IPS-18c (cell line): ENCODE data around the gene NFKBIL1.
"Not testable (repeated sequence)": the region's sequence is repeated elsewhere in the genome, so short reads cannot be mapped to it uniquely, and the experiment has no call there.

ENCODE experiments used
- H3K4me3 ChIP-seq: 2 replicates; pipeline ENCODE4 v1.7.0; 2013; ENCODE audit warnings: low read depth, mild to moderate bottlenecking, low read length, moderate library complexity; ENCODE audit not compliant: insufficient read depth
- H3K9me3 ChIP-seq: one replicate; pipeline ENCODE4 v1.6.1; 2013; ENCODE audit warnings: mild to moderate bottlenecking, low read length, moderate library complexity; ENCODE audit not compliant: control insufficient read depth, insufficient read depth

The NFKBIL1 gene

GRCh38 chr6:31551371-31551770 is 4.0 kb downstream of the NFKBIL1 start:
- H3K4me3 ChIP-seq, H3K9me3 ChIP-seq: not testable (repeated sequence)

GRCh38 chr6:31556307-31556706 is 8.9 kb downstream of the NFKBIL1 start:
- Histone ChIP-seq H3K4me3 (no peak overlapping the region), H3K9me3 (no peaks in the 10 kb centered on the region)

GRCh38 chr6:31557443-31558317 is 10.3 kb downstream of the NFKBIL1 start:
- H3K9me3 ChIP-seq, result no peaks in the 10 kb centered on the region
- H3K4me3 ChIP-seq, result no peak overlapping the region

GRCh38 chr6:31558318-31558625 is 10.9 kb downstream of the NFKBIL1 start:
- Histone ChIP-seq H3K4me3 (no peak overlapping the region), H3K9me3 (no peaks in the 10 kb centered on the region)

GRCh38 chr6:31558631-31559500 is 11.5 kb downstream of the NFKBIL1 start:
- no peaks in the 10 kb centered on the region for H3K9me3 ChIP-seq
- no peak overlapping the region for H3K4me3 ChIP-seq

GRCh38 chr6:31559606-31559957 is 12.2 kb downstream of the NFKBIL1 start:
- H3K4me3 ChIP-seq, result no peak overlapping the region
- no peaks in the 10 kb centered on the region for H3K9me3 ChIP-seq

GRCh38 chr6:31559958-31560696 is 12.7 kb downstream of the NFKBIL1 start:
- H3K9me3 ChIP-seq, result no peaks in the 10 kb centered on the region
- no peak overlapping the region for H3K4me3 ChIP-seq

GRCh38 chr6:31560697-31561058 is 13.3 kb downstream of the NFKBIL1 start:
- Histone ChIP-seq H3K4me3 (no peak overlapping the region), H3K9me3 (no peaks in the 10 kb centered on the region)

GRCh38 chr6:31567531-31568370 is 20.3 kb downstream of the NFKBIL1 start:
- H3K9me3 ChIP-seq, result no peaks in the 10 kb centered on the region
- H3K4me3 ChIP-seq, result no peak overlapping the region

- H3K4me3 ChIP-seq, result no peak overlapping the region
- no peaks in the 10 kb centered on the region for H3K9me3 ChIP-seq
Observed at GRCh38 chr6:31568537-31568961, 21.1 kb downstream of the NFKBIL1 start.

GRCh38 chr6:31569861-31570536 is 22.6 kb downstream of the NFKBIL1 start:
- no peak overlapping the region for H3K4me3 ChIP-seq
- H3K9me3 ChIP-seq, result no peaks in the 10 kb centered on the region

GRCh38 chr6:31572041-31572911 is 24.9 kb downstream of the NFKBIL1 start, which contains the start of gene LTA:
Gene LTA, plus strand, starts transcription at chr6:31572289. Its CDS starts 454 bp downstream, at chr6:31572743.
- Histone ChIP-seq H3K9me3 (no peaks in the 10 kb centered on the region), H3K4me3 (no peak within 1 kb of the TSS)

- H3K4me3 ChIP-seq, result no peak overlapping the region
- no peaks in the 10 kb centered on the region for H3K9me3 ChIP-seq
Observed at GRCh38 chr6:31573239-31574105, 26.1 kb downstream of the NFKBIL1 start.

GRCh38 chr6:31574106-31575061 is 27.0 kb downstream of the NFKBIL1 start:
- Histone ChIP-seq H3K4me3 (no peak overlapping the region), H3K9me3 (no peaks in the 10 kb centered on the region)
